Subcutaneous preadipocyte (primary cell): ENCODE measurements around the gene APBB1IP. TPM values are rescaled to one million over a fixed set of nuclear protein-coding genes. Genes with fewer than 3 reads are reported as not detected.

Experiments
- small RNA-seq: library from RNA; depleted of rRNA; stranded (forward); fragments of <200 nt; gene quantifications from one replicate; pipeline ENCODE3, GENCODE V24; 2012
- total RNA-seq: library from RNA; depleted of rRNA; stranded (reverse); fragments of >200 nt; gene quantifications from 2 replicates; pipeline ENCODE4 v1.2.3, GENCODE V29; 2012

Gene APBB1IP, protein sequence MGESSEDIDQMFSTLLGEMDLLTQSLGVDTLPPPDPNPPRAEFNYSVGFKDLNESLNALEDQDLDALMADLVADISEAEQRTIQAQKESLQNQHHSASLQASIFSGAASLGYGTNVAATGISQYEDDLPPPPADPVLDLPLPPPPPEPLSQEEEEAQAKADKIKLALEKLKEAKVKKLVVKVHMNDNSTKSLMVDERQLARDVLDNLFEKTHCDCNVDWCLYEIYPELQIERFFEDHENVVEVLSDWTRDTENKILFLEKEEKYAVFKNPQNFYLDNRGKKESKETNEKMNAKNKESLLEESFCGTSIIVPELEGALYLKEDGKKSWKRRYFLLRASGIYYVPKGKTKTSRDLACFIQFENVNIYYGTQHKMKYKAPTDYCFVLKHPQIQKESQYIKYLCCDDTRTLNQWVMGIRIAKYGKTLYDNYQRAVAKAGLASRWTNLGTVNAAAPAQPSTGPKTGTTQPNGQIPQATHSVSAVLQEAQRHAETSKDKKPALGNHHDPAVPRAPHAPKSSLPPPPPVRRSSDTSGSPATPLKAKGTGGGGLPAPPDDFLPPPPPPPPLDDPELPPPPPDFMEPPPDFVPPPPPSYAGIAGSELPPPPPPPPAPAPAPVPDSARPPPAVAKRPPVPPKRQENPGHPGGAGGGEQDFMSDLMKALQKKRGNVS
- total RNA-seq, result 2.9 and 12.9 TPM in 2 replicates

DNA sequence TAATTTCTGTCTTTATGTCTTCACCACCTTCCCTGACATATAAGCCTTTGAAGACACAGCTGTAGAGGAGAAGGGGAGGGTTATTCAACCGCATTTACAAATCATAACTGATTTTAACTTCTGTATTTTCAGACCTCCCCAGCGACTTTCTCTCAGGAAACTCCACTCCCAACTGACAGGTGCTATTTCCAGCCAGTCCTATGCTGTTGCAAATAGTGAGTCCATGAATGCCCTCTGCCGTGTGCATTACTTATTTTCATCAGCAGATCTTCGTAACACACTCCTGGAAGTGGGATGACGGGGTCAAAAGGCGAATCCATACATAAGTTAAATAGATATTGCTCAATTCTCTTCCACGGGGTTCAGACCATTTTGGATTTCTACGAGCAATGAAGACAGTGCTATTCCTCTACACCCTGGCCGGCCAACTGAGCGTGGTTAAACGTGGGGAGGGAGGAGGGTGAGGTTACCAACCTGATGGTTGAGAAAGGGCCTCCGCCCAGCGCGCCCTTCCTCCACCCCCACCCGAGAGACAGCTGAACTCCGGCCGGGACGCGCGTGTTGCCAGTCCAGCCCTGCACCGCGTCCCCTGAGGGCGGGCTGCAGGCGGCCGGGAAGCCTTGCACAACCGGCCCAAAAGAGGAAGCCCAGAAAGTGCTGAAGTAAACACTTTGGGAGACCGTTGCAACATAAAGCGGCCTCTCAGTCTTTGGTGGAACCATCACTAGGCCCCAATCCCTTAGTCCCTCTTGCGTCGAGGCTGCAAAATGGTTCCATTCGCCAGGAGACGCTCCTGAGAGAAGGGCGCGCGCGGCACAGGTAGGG, at the start of gene APBB1IP:
TSS of gene APBB1IP (plus strand) at position 705 of the 825 bp plus-strand sequence. CDS start 53,986 bp downstream, outside the sequence.

Small RNAs within 50 kb of the gene (small RNA-seq; reads per million reads assigned to genes)
- not detected for gene RNA5SP307

Other genes with a start within 250 kb of the APBB1IP start
- gene GAD2, start 221.6 kb upstream of the APBB1IP start, total RNA-seq, result not detected in 2 replicates